DOHH2 (cell line): ENCODE measurements around the gene ARFGAP2.

ENCODE experiments used
- H3F3A ChIP-seq: fragments of 200-600 bp; sonication (generic), shearing (Covaris generic); 2 replicates; pipeline ENCODE4 v1.6.0; 2016; ENCODE audit warnings: antibody characterized with exemption, mild to moderate bottlenecking; ENCODE audit not compliant: control insufficient read depth, insufficient read depth
- H3K27ac ChIP-seq: fragments of 200-600 bp; sonication (generic); 2 replicates; pipeline ENCODE4 v1.5.1; 2014; ENCODE audit warnings: low read depth, mild to moderate bottlenecking, low read length, moderate library complexity
- H3K27me3 ChIP-seq: fragments of 200-600 bp; sonication (generic); 2 replicates; pipeline ENCODE4 v1.6.1; 2014; ENCODE audit warnings: mild to moderate bottlenecking, low read length, mixed read lengths; ENCODE audit not compliant: control insufficient read depth
- H3K36me3 ChIP-seq: fragments of 200-600 bp; sonication (generic); 2 replicates; pipeline ENCODE4 v1.6.1; 2014; ENCODE audit warnings: mild to moderate bottlenecking, low read length, moderate library complexity, mixed read lengths; ENCODE audit not compliant: control insufficient read depth
- H3K4me1 ChIP-seq: fragments of 200-600 bp; sonication (generic); 2 replicates; pipeline ENCODE4 v1.6.1; 2014; ENCODE audit warnings: mild to moderate bottlenecking, low read length, mixed read lengths; ENCODE audit not compliant: control insufficient read depth
- H3K4me2 ChIP-seq: fragments of 200-600 bp; sonication (generic); 2 replicates; pipeline ENCODE4 v1.6.0; 2014; ENCODE audit warnings: mild to moderate bottlenecking, low read length, moderate library complexity
- H3K4me3 ChIP-seq: fragments of 200-600 bp; sonication (generic); 2 replicates; pipeline ENCODE4 v1.5.1; 2014; ENCODE audit warnings: mild to moderate bottlenecking, low read length, mixed read lengths
- H3K79me2 ChIP-seq: fragments of 200-600 bp; sonication (generic); 2 replicates; pipeline ENCODE4 v1.6.1; 2014; ENCODE audit warnings: mild to moderate bottlenecking, low read length, mixed read lengths; ENCODE audit not compliant: control insufficient read depth
- H3K9me2 ChIP-seq: fragments of 200-600 bp; sonication (generic); replicated peaks from 2 replicates; pipeline ENCODE4 v1.6.1; 2014; ENCODE audit warnings: mild to moderate bottlenecking, low read length, mixed read lengths; ENCODE audit not compliant: control insufficient read depth
- H3K9me3 ChIP-seq: fragments of 200-600 bp; sonication (generic); 2 replicates; pipeline ENCODE4 v1.6.1; 2014; ENCODE audit warnings: antibody characterized with exemption, low read length, mixed read lengths; ENCODE audit not compliant: control insufficient read depth, insufficient read depth
- H4K20me1 ChIP-seq: fragments of 200-600 bp; sonication (generic); 2 replicates; pipeline ENCODE4 v1.6.0; 2014; ENCODE audit warnings: low read depth, mild to moderate bottlenecking, antibody characterized with exemption, low read length, moderate library complexity; ENCODE audit not compliant: control insufficient read depth, insufficient read depth
- EZH2phosphoT487 ChIP-seq: fragments of 200-600 bp; sonication (generic); IDR thresholded peaks from 2 replicates; pipeline ENCODE4 v1.6.1; 2017; ENCODE audit warnings: borderline replicate concordance, mild to moderate bottlenecking, antibody characterized with exemption, low read length, moderate library complexity, mixed read lengths
- TF ChIP-seq, protein P1 (sequence below): fragments of 200-600 bp; sonication (generic); IDR thresholded peaks from one replicate; pipeline ENCODE4 v1.5.1; 2014; ENCODE audit warnings: antibody characterized with exemption, mild to moderate bottlenecking, low read depth, low read length; ENCODE audit not compliant: poor library complexity, severe bottlenecking

The ARFGAP2 gene

DNA sequence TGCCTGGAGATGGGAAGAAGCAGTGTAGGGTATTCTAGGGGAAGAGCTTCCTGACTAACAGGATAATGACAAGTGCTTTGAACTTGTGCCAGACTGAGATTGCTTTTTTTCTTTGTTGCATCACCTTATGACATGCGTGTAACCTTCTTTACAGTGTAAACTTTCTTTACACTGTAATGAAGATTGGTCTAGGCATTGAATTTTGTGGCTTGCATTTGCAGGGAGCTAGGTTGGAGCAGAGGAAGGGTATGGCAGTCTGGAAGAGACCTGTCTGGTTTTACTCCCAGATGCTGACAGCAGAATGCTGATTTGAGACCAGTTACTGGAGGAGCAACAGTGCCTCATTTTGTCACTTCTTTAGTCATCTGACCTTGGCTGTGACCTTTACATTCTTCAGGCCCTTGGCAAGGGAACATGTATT is 43.7 kb upstream of the ARFGAP2 start:
- Histone ChIP-seq H3K36me3 (peaks cover 31% of the 10 kb centered on the region), H3K79me2 (peaks cover 18% of the 10 kb centered on the region), H3K4me1 (peaks cover 54% of the 10 kb centered on the region), H3K4me3 (no peak overlapping the region), H4K20me1 (no peaks in the 10 kb centered on the region), H3K4me2 (no peak overlapping the region), H3K9me2 (no peaks in the 10 kb centered on the region), H3F3A (peaks cover 4% of the 10 kb centered on the region), H3K27me3 (no peaks in the 10 kb centered on the region), H3K27ac (no peak overlapping the region), H3K9me3 (no peaks in the 10 kb centered on the region)
- no peak for TF ChIP-seq EZH2phosphoT487
- TF ChIP-seq, protein P1, sequence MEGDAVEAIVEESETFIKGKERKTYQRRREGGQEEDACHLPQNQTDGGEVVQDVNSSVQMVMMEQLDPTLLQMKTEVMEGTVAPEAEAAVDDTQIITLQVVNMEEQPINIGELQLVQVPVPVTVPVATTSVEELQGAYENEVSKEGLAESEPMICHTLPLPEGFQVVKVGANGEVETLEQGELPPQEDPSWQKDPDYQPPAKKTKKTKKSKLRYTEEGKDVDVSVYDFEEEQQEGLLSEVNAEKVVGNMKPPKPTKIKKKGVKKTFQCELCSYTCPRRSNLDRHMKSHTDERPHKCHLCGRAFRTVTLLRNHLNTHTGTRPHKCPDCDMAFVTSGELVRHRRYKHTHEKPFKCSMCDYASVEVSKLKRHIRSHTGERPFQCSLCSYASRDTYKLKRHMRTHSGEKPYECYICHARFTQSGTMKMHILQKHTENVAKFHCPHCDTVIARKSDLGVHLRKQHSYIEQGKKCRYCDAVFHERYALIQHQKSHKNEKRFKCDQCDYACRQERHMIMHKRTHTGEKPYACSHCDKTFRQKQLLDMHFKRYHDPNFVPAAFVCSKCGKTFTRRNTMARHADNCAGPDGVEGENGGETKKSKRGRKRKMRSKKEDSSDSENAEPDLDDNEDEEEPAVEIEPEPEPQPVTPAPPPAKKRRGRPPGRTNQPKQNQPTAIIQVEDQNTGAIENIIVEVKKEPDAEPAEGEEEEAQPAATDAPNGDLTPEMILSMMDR, result no peak

DNA sequence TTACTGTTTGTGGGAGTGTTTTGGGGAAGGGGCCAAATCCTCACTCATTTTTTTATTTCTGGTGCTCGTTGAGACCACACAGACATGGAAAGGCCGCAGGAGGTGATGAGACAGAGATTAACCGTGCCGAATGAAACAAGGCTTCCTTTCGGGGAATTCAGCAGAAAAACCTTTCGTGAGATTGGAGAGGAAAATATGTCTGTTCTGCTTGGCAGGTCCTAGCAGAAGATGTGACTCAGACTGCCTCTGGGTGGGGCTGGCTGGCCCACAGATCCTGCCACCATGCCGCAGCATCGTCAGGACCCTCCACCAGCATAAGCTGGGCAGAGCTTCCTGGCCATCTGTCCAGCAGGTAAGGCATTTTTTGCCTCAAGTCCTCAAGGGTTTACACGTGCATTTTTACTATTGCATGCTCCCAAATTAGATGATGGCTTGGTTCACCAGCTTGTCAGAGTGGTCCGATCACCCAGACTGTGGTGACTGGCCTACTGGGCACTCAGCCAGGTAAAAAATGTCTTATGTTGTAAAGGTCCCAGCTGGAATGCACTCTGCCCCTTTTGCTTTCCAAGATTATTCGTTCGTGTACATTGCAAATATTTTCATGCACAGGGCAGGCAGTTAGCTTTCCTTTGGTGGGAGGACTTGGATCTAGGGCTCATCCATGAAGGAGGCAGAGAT is 39.6 kb upstream of the ARFGAP2 start:
- H3K4me2 ChIP-seq, result peak overlapping the region; percentile 86
- H3K4me3 ChIP-seq, result peak overlapping the region; percentile 100
- H3K9me2 ChIP-seq, result no peaks in the 10 kb centered on the region
- peaks cover 4% of the 10 kb centered on the region for H3F3A ChIP-seq
- peaks cover 30% of the 10 kb centered on the region for H3K36me3 ChIP-seq
- no peaks in the 10 kb centered on the region for H3K9me3 ChIP-seq
- no peaks in the 10 kb centered on the region for H3K27me3 ChIP-seq
- H4K20me1 ChIP-seq, result no peaks in the 10 kb centered on the region
- TF ChIP-seq, protein P1, result peak; percentile 41
- no peak for TF ChIP-seq EZH2phosphoT487
- peaks cover 61% of the 10 kb centered on the region for H3K4me1 ChIP-seq
- H3K79me2 ChIP-seq, result peaks cover 24% of the 10 kb centered on the region
- H3K27ac ChIP-seq, result peak overlapping the region; percentile 84

DNA sequence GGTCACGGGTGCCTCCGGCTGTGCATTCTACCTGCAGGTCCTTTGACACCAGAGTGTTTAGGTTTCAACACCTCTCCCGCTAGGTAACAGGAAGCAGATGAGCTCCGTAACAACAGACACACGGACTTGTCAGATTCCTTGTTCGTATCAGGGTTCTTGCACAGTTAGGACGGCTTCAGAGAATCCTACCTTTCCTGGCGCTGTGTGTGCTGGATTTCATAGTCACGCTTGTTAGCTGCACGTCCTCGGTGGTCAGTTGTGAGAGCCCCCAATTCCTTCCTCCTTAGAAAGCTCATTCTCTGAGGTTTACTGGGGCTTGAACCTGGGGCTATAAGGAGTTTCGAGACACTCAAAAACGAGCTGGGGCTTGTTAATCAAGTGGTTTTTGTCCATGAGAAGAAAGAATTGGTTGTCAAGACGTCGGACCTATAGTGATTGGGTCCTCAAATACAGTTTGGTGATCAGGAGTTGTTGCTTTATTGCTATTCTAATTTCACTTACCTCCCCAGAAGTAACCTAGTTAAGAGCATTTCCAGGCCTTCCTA is 38.8 kb upstream of the ARFGAP2 start:
- peaks cover 58% of the 10 kb centered on the region for H3K4me1 ChIP-seq
- H3K4me3 ChIP-seq, result peak overlapping the region; percentile 100
- no peaks in the 10 kb centered on the region for H3K9me3 ChIP-seq
- peaks cover 24% of the 10 kb centered on the region for H3K79me2 ChIP-seq
- no peaks in the 10 kb centered on the region for H4K20me1 ChIP-seq
- peak overlapping the region; percentile 86 for H3K4me2 ChIP-seq
- no peaks in the 10 kb centered on the region for H3K9me2 ChIP-seq
- H3K27me3 ChIP-seq, result no peaks in the 10 kb centered on the region
- peaks cover 27% of the 10 kb centered on the region for H3K36me3 ChIP-seq
- TF ChIP-seq EZH2phosphoT487, result no peak
- TF ChIP-seq, protein P1, result no peak
- H3F3A ChIP-seq, result peaks cover 4% of the 10 kb centered on the region
- H3K27ac ChIP-seq, result peak overlapping the region; percentile 84
